OCI-LY1 (cell line): Measurements from ENCODE around the gene DACH1.

Experiments
- H2AFZ ChIP-seq: fragments of 200-600 bp; sonication (generic), shearing (Covaris generic); 2 replicates; pipeline ENCODE4 v1.6.0; 2014; ENCODE audit warnings: antibody characterized with exemption, mild to moderate bottlenecking, low read length
- H3F3A ChIP-seq: fragments of 200-600 bp; sonication (generic), shearing (Covaris generic); 2 replicates; pipeline ENCODE4 v1.6.0; 2014; ENCODE audit warnings: mild to moderate bottlenecking, antibody characterized with exemption, low read length, moderate library complexity; ENCODE audit not compliant: insufficient read depth
- H3K27ac ChIP-seq: fragments of 200-600 bp; sonication (generic); 2 replicates; pipeline ENCODE4 v1.5.1; 2014; ENCODE audit warnings: low read length, mixed run types, mild to moderate bottlenecking, low read depth; ENCODE audit not compliant: poor library complexity, severe bottlenecking
- H3K27me3 ChIP-seq: fragments of 200-600 bp; sonication (generic); 2 replicates; pipeline ENCODE4 v1.6.0; 2014; ENCODE audit warnings: antibody characterized with exemption, mild to moderate bottlenecking, low read length, moderate library complexity; ENCODE audit not compliant: insufficient read depth
- H3K36me3 ChIP-seq: fragments of 200-600 bp; sonication (generic); 2 replicates; pipeline ENCODE4 v1.6.1; 2014; ENCODE audit warnings: mild to moderate bottlenecking, antibody characterized with exemption, low read length, moderate library complexity, mixed read lengths; ENCODE audit not compliant: insufficient read depth
- H3K4me1 ChIP-seq: fragments of 200-600 bp; sonication (generic); 2 replicates; pipeline ENCODE4 v1.5.1; 2014; ENCODE audit warnings: mild to moderate bottlenecking, low read length, moderate library complexity; ENCODE audit not compliant: insufficient read depth, severe bottlenecking
- H3K4me2 ChIP-seq: fragments of 200-600 bp; sonication (generic), shearing (Covaris generic); 2 replicates; pipeline ENCODE4 v1.6.1; 2014; ENCODE audit warnings: low read length
- H3K4me3 ChIP-seq: fragments of 200-600 bp; sonication (generic); 2 replicates; pipeline ENCODE4 v1.5.1; 2014; ENCODE audit warnings: low read length, low read depth, mild to moderate bottlenecking, mixed read lengths; ENCODE audit not compliant: poor library complexity, severe bottlenecking
- H3K79me2 ChIP-seq: fragments of 200-600 bp; shearing (Covaris generic); 2 replicates; pipeline ENCODE4 v1.6.1; 2016; ENCODE audit warnings: mixed run types, low read length, mixed read lengths; ENCODE audit not compliant: insufficient read depth
- H3K9ac ChIP-seq: fragments of 200-600 bp; sonication (generic), shearing (Covaris generic); 2 replicates; pipeline ENCODE4 v1.6.1; 2014; ENCODE audit warnings: mild to moderate bottlenecking, low read length, mixed read lengths
- H3K9me2 ChIP-seq: fragments of 200-600 bp; sonication (generic), shearing (Covaris generic); 2 replicates; pipeline ENCODE4 v1.6.1; 2014; ENCODE audit warnings: low read depth, mild to moderate bottlenecking, low read length, mixed read lengths
- H3K9me3 ChIP-seq: fragments of 200-600 bp; shearing (Covaris generic); 2 replicates; pipeline ENCODE4 v1.6.1; 2014; ENCODE audit warnings: low read length, mixed read lengths
- H4K20me1 ChIP-seq: fragments of 200-600 bp; sonication (generic), shearing (Covaris generic); 2 replicates; pipeline ENCODE4 v1.6.0; 2016; ENCODE audit warnings: mild to moderate bottlenecking, low read length; ENCODE audit not compliant: insufficient read depth
- EZH2 ChIP-seq: fragments of 200-600 bp; sonication (generic), shearing (Covaris generic); IDR thresholded peaks from 2 replicates; pipeline ENCODE4 v1.8.0; 2017; ENCODE audit warnings: borderline replicate concordance, mixed run types, mild to moderate bottlenecking, antibody characterized with exemption, low read length, moderate library complexity, mixed read lengths
- TF ChIP-seq, protein P1 (sequence below): fragments of 200-600 bp; sonication (generic), shearing (Covaris generic); IDR thresholded peaks from 2 replicates; pipeline ENCODE4 v1.5.1; 2017; ENCODE audit warnings: mild to moderate bottlenecking, antibody characterized with exemption, low read length, moderate library complexity, mixed read lengths

The DACH1 gene

DNA sequence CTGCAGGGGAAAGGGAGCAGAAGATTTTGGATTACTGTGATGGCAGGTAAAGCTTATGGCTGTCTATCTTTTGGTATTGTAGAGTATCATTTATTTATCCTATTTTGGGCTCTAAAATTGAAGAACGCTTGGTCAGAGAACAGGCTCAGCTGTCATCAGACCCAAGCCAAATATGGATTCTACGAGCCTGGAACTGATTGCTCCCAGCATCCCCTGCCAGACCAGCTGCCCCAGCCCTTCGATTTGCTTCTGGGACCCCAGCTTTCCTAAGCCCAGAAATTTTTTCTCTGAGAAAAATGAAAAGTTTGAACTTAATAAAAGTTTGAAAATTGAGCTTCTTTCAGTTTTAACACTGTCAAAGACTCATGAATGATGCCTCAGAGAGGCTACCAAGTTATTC is 472.8 kb downstream of the DACH1 start:
- no peaks in the 10 kb centered on the region for H3K9me3 ChIP-seq
- H3K4me1 ChIP-seq: no peaks in the 10 kb centered on the region
- H3K4me3 ChIP-seq: no peak overlapping the region
- H3K27ac ChIP-seq: no peak overlapping the region
- H3K36me3 ChIP-seq: no peaks in the 10 kb centered on the region
- no peak overlapping the region for H3K4me2 ChIP-seq
- no peaks in the 10 kb centered on the region for H3F3A ChIP-seq
- no peaks in the 10 kb centered on the region for H4K20me1 ChIP-seq
- TF ChIP-seq, protein P1, sequence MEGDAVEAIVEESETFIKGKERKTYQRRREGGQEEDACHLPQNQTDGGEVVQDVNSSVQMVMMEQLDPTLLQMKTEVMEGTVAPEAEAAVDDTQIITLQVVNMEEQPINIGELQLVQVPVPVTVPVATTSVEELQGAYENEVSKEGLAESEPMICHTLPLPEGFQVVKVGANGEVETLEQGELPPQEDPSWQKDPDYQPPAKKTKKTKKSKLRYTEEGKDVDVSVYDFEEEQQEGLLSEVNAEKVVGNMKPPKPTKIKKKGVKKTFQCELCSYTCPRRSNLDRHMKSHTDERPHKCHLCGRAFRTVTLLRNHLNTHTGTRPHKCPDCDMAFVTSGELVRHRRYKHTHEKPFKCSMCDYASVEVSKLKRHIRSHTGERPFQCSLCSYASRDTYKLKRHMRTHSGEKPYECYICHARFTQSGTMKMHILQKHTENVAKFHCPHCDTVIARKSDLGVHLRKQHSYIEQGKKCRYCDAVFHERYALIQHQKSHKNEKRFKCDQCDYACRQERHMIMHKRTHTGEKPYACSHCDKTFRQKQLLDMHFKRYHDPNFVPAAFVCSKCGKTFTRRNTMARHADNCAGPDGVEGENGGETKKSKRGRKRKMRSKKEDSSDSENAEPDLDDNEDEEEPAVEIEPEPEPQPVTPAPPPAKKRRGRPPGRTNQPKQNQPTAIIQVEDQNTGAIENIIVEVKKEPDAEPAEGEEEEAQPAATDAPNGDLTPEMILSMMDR: no peak
- TF ChIP-seq EZH2: no peak
- no peak overlapping the region for H3K9ac ChIP-seq
- no peaks in the 10 kb centered on the region for H3K9me2 ChIP-seq
- no peak overlapping the region for H2AFZ ChIP-seq
- no peaks in the 10 kb centered on the region for H3K79me2 ChIP-seq
- H3K27me3 ChIP-seq: no peaks in the 10 kb centered on the region
